HG03342 (cell line): ENCODE measurements around the gene TACC3.

ENCODE experiments used
- ATAC-seq: cut with Tn5 transposase; IDR thresholded peaks from one replicate; pipeline ENCODE4 v1.9.1; 2021; ENCODE audit warnings: mild to moderate bottlenecking, moderate library complexity; ENCODE audit not compliant: unreplicated experiment

Gene TACC3

DNA sequence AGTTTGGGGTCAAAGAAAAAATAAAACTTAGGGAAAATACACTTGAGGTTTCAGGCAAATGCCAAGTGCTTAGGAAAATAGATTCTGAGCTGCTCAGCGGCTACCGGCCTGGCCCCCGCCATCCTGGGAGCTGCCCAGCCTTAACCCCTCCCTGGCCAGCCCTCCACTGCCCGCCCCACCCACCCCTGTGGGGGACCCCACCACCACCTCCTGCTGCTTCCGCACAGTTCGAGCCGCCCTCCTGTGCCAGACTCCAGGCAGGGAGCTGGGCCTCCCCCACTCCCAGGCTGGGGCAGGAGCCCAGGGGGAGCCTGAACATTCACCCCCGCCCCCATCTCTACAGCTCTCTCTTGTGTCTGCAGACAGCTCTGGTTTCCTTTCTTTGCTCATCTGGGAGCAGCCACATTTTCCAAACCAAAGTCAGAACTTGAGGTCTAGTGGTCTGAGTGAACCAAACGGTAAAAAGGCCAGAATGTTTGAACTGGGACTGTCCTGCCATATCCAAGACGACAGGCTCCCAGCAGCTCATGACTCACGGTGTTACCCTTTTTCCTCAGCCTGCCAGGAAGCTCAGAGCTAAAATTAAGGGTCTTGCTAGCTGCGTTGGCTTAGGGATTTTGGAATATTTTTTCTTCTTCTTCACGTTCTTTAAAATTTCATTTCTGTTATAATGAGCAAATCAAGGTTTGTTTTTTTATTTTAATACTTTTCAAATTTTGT is 67.1 kb downstream of the TACC3 start:
- ATAC-seq, result no peak

DNA sequence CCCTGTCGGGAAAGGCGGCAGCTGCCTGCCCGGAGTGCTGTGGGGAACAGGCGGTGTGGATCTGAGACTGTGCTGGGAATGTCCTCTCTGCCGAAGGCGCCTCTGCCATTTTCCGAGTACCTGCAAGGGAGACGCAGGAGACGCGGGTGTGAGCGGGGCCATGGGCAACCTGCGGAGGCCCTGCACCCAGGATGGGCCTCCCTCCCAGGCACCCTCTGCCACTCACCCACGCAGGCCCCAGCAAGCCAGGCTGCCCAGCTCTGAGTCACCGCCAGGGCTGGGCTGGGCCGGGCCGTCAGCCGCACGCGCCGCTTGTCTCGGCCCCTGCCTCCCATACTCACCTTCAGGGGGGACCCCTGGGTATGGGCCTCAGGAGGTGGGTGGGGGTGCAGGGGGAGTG is 68.2 kb downstream of the TACC3 start:
- ATAC-seq, result no peak

DNA sequence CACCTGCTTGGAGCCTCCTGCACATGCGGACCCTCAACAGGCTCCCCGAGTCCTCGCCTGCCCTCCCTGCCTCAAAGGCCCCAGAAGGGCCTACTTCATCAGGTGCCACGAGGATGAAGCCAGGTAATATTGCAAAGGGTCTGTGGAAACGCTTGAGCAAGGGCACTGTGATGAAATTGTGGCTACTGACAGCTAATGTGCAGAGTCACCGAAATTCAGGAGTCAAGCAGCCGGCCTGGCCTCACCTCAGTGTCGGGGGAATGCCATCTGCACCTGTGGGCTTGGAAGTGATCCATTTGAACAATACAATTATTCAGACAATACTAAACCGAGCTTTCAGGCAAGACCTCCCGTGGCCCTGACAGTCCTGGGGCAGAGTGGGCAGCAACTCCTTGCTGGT is 68.7 kb downstream of the TACC3 start:
- ATAC-seq, result no peak

DNA sequence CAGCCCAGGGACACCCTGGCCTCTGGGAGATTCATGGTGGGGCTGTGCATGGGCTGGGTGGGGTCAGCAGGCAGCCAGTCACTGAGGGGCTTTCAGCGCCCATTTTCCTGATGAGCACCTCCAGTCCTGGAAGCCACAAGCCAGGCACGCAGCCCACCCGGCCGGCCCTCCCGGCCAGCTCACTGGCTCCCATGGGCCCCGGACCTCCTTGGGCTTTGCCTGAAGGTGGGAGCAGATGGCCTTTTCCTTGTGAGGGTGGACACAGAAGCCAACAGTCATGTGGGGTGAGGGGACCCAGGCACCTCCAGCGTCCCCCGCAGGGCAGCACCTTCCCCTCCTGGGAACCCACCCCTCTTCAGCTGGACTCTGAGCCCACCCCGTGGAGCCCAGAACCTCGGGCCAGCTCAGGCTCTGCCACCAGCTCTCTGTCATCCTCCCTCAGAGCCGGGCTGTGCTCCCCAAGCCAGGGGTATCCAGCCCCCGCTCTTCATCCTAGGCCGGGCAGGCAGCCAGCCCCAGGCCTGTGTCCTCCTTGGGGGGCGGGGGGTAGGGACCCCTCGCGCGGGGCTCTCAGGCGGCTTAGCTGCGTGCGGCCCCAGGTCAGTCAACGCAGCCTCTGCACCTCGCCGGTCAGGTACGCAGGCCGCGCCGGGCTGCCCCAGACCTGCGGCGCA is 71.0 kb downstream of the TACC3 start:
- no peak for ATAC-seq

DNA sequence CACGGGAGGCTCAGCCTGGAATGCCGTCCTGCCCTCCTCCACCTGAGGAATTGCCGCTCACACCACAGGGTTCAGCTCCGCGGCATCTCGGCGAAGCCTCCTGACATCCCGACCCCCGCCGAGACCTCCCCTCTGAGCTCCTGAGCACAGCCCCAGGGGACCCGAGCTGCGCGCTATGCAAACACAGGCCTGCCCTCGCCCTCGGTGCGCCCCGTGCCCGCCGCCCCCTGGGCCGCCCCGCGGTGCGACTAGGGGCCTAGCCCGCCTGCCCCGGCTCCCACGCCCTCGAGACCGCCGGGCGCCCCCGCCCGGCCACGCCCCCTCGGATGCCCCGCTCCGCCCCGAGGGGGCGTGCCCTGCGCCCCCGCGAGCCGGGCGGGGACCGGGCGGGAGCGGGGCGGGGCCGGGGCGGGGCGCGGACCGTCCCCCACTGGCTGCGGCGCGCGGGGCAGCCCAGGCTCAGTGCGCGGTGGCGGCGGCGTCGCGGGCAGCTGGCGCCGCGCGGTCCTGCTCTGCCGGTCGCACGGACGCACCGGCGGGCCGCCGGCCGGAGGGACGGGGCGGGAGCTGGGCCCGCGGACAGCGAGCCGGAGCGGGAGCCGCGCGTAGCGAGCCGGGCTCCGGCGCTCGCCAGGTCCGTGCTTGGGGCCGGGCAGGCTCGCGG is 71.6 kb downstream of the TACC3 start, which contains the start of gene FGFR3:
Gene FGFR3 (plus strand): TSS at position 462 of the 664 bp plus-strand sequence. CDS start 642 bp downstream, outside the sequence.
- no peak for ATAC-seq

DNA sequence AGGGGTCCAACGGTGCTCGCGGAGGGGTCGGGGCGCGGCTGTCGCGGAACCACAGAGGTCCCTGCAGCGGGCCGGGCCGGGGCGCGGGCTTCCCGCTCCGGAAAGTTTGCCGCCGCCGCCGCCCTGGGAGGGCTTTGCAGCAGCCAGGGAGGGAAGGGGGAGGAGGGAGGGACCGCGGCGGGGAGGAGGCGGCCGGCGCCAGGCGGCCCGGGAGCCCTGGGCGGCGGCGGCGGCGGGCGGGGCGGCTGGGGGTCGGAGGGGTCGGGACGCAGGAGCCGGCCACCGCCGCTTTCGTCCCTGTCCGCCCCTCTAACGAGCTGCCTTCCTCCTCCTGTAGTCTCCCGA is 72.1 kb downstream of the TACC3 start:
- ATAC-seq, result no peak

DNA sequence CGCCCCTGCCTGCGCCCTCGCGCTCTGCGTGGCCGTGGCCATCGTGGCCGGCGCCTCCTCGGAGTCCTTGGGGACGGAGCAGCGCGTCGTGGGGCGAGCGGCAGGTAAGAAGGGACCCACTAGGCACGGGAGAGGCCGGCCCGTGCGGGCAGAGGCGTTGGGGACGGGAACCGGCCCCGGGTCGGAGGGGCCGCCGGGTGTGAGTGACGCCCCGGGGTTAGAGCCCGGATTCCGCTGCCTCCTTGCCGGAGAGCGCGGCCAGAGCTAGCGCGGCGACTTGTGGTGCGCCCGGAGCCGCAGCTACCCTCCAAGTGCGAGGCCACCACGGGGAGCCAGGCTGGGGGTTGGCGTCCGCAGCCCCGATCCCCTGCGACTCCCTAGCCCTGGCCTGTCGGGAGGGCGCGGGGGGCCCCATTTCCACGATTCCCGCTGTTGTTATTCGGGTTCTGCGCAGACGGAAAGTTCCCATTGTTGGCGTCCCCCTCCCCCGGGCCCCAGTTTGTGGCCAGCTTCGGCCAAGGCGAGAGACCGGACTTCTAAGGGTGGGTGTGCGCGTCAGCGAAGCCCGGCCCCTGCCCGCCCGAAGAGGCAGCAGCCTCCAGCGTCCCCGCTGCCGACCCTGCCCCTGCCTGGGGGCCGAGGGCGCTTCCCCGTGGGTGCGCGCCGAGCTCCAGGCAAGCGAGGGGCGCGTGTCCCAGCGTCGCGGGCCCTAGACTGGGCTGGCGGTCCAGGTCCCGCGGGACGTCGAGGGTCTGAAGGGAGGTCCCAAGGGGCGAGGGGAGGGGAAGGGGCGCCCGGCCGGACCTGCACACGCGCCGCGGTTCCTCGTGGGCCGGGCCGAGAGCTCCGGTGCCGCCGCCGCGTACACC is 72.9 kb downstream of the TACC3 start:
- no peak for ATAC-seq
